Esophagus muscularis mucosa (tissue), 3 donors: Measurements from ENCODE around the gene VWA7.

Source experiments
- POLR2AphosphoS5 ChIP-seq, 2 donors: sonication (generic); formaldehyde crosslinking; IDR thresholded peaks; one replicate each; pipeline ENCODE4 v1.6.1; 2017; ENCODE audit warnings: antibody characterized with exemption in 2 of 2
- TF ChIP-seq, protein P1 (sequence below), 3 experiments: fragments of 200-600 bp in 2 of 3; fragments of 450-650 bp in 1 of 3; sonication (generic) in 2 of 3; IDR thresholded peaks; one replicate each; pipeline ENCODE4 v1.5.1; 2017 to 2019; ENCODE audit warnings: antibody characterized with exemption in 3 of 3, mild to moderate bottlenecking in 2 of 3, moderate library complexity in 1 of 3

GRCh38 chr6:31782126-31782855, 5.2 kb upstream of the VWA7 start:
- no peak for TF ChIP-seq POLR2AphosphoS5 (IDR thresholded peaks at IDR 0.05)
- TF ChIP-seq, protein P1, sequence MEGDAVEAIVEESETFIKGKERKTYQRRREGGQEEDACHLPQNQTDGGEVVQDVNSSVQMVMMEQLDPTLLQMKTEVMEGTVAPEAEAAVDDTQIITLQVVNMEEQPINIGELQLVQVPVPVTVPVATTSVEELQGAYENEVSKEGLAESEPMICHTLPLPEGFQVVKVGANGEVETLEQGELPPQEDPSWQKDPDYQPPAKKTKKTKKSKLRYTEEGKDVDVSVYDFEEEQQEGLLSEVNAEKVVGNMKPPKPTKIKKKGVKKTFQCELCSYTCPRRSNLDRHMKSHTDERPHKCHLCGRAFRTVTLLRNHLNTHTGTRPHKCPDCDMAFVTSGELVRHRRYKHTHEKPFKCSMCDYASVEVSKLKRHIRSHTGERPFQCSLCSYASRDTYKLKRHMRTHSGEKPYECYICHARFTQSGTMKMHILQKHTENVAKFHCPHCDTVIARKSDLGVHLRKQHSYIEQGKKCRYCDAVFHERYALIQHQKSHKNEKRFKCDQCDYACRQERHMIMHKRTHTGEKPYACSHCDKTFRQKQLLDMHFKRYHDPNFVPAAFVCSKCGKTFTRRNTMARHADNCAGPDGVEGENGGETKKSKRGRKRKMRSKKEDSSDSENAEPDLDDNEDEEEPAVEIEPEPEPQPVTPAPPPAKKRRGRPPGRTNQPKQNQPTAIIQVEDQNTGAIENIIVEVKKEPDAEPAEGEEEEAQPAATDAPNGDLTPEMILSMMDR (IDR thresholded peaks at IDR 0.05): no peak
